HepG2 (cell line): ENCODE results near the gene UBE2I. TPM values are rescaled to one million over a fixed set of nuclear protein-coding genes. Genes with fewer than 3 reads are reported as not detected.

Experiments
- ATAC-seq: fragments of 200-7000 bp; cut with Tn5 transposase; 3 replicates; pipeline ENCODE4 v1.9.1; 2020; ENCODE audit warnings: mild to moderate bottlenecking, moderate library complexity
- BruUV-seq: library from RNA; stranded (reverse); fragments of 400-500 nt; replicated peaks from 2 replicates; lab custom pipeline; 2021; lab: Mats Ljungman, UMichigan
- CTCF ChIA-PET: fragments of 300-600 bp; formaldehyde crosslinking; extraction: SDS; loops from one replicate; lab custom pipeline; 2021; ENCODE audit warnings: low total read pairs, inconsistent platforms, low intra/inter-chr PET ratio; lab: Yijun Ruan, JAX
- POLR2A ChIA-PET: fragments of 350-600 bp; sonication (Branson Sonifier 250); formaldehyde crosslinking; loops from one replicate; lab custom pipeline; 2020; ENCODE audit warnings: antibody characterized with exemption, inconsistent platforms; lab: Yijun Ruan, JAX
- DNase-seq: peaks from one replicate; pipeline ENCODE4 v3.0.0-alpha.2; 2015; ENCODE audit warnings: low spot score
- FAIRE-seq: peaks from 3 replicates; lab custom pipeline; 2011; peaks lifted over from hg19 to GRCh38; lab: Jason Lieb, UNC
- H2AFZ ChIP-seq: one replicate; pipeline ENCODE4 v1.6.1; 2011; ENCODE audit warnings: low read length, inconsistent platforms
- H3K27ac ChIP-seq: fragments of 300-600 bp; 3 replicates; pipeline ENCODE4 v1.8.0; 2011; ENCODE audit warnings: mixed run types, mild to moderate bottlenecking, mixed read lengths, low read length, inconsistent platforms; ENCODE audit not compliant: insufficient read depth; ENCODE audit errors: extremely low read length
- H3K27me3 ChIP-seq, 2 experiments: fragments of 200-600 bp in 1 of 2; 2 replicates in 1 of 2; 3 replicates in 1 of 2; pipeline versions ENCODE4 v1.6.0 to v1.8.0; 2011; ENCODE audit warnings: low read length in 2 of 2, mild to moderate bottlenecking in 2 of 2, moderate library complexity in 2 of 2, inconsistent platforms in 1 of 2; ENCODE audit not compliant: insufficient read depth in 2 of 2, control insufficient read depth in 1 of 2
- H3K36me3 ChIP-seq, 2 experiments: fragments of 200-600 bp in 1 of 2; replicated peaks in 1 of 2; 2 replicates in 1 of 2; 3 replicates in 1 of 2; pipeline versions ENCODE4 v1.5.1 to v1.8.0; 2011; ENCODE audit warnings: low read length in 2 of 2, inconsistent platforms in 1 of 2; ENCODE audit not compliant: insufficient read depth in 2 of 2, control insufficient read depth in 1 of 2
- H3K4me1 ChIP-seq: 2 replicates; pipeline ENCODE4 v1.5.1; 2012; ENCODE audit warnings: low read length, inconsistent platforms; ENCODE audit not compliant: insufficient read depth
- H3K4me2 ChIP-seq: 2 replicates; pipeline ENCODE4 v1.6.0; 2011; ENCODE audit warnings: low read depth, low read length, inconsistent platforms
- H3K4me3 ChIP-seq, 3 experiments: fragments of 200-600 bp in 1 of 3; sonication (generic), shearing (Covaris generic) in 1 of 3; replicated peaks in 1 of 3; 2 replicates each; pipeline ENCODE4 v1.5.1; 2011 to 2016; ENCODE audit warnings: low read length in 3 of 3, inconsistent platforms in 2 of 3, low read depth in 2 of 3, mild to moderate bottlenecking in 2 of 3, control low read depth in 1 of 3, mixed read lengths in 1 of 3; ENCODE audit not compliant: insufficient read depth in 1 of 3
- H3K79me2 ChIP-seq: one replicate; pipeline ENCODE4 v1.6.1; 2011; ENCODE audit warnings: low read length, inconsistent platforms; ENCODE audit not compliant: insufficient read depth
- H3K9ac ChIP-seq: 2 replicates; pipeline ENCODE4 v1.6.0; 2011; ENCODE audit warnings: mild to moderate bottlenecking, low read depth, low read length, inconsistent platforms; ENCODE audit not compliant: insufficient read depth
- H3K9me3 ChIP-seq: 2 replicates; pipeline ENCODE4 v1.5.1; 2012; ENCODE audit warnings: mild to moderate bottlenecking, low read length
- H4K20me1 ChIP-seq: 2 replicates; pipeline ENCODE4 v1.6.0; 2011; ENCODE audit warnings: inconsistent platforms, mild to moderate bottlenecking, low read length, moderate library complexity; ENCODE audit not compliant: insufficient read depth
- ATF2 ChIP-seq: sonication (generic); formaldehyde crosslinking; IDR thresholded peaks from 2 replicates; pipeline ENCODE4 v1.4.0; 2020; ENCODE audit warnings: missing genetic modification reagents
- ATF5 ChIP-seq: sonication (generic); formaldehyde crosslinking; IDR thresholded peaks from 2 replicates; pipeline ENCODE4 v1.4.0; 2020; ENCODE audit warnings: mild to moderate bottlenecking, low read depth, missing genetic modification reagents
- ATF6 ChIP-seq: sonication (generic); formaldehyde crosslinking; conservative IDR thresholded peaks from 2 replicates; pipeline ENCODE4 v1.4.0; 2020; ENCODE audit warnings: missing genetic modification reagents
- CBX5 ChIP-seq: sonication (generic); formaldehyde crosslinking; IDR thresholded peaks from 2 replicates; pipeline ENCODE4 v1.4.0; 2020; ENCODE audit warnings: missing genetic modification reagents, borderline replicate concordance
- EED ChIP-seq: sonication (generic); formaldehyde crosslinking; IDR thresholded peaks from 2 replicates; pipeline ENCODE4 v1.5.0; 2020; ENCODE audit warnings: mild to moderate bottlenecking, missing genetic modification reagents
- HCFC1 ChIP-seq: fragments of 150-350 bp; IDR thresholded peaks from 2 replicates; pipeline ENCODE4 v1.6.1; 2014; ENCODE audit warnings: low read depth, low read length
- KLF16 ChIP-seq, 2 experiments: sonication (generic) in 1 of 2; formaldehyde crosslinking in 1 of 2; IDR thresholded peaks; 2 replicates each; pipeline versions ENCODE4 v1.6.1 to v1.8.0; 2016 to 2023; ENCODE audit warnings: missing genetic modification reagents in 2 of 2, missing compliant biosample characterization in 1 of 2
- ZMYM3 ChIP-seq: sonication (generic); formaldehyde crosslinking; IDR thresholded peaks from 2 replicates; pipeline ENCODE4 v1.5.1; 2020; ENCODE audit warnings: mild to moderate bottlenecking, missing genetic modification reagents
- ZNF335 ChIP-seq: sonication (generic); formaldehyde crosslinking; IDR thresholded peaks from 2 replicates; pipeline ENCODE4 v1.4.0; 2020; ENCODE audit warnings: missing genetic modification reagents
- ZNF556 ChIP-seq: sonication (generic); formaldehyde crosslinking; IDR thresholded peaks from 2 replicates; pipeline ENCODE4 v1.4.0; 2020; ENCODE audit warnings: mild to moderate bottlenecking, missing genetic modification reagents, borderline replicate concordance
- ZSCAN22 ChIP-seq: sonication (generic); formaldehyde crosslinking; IDR thresholded peaks from 2 replicates; pipeline ENCODE4 v1.4.0; 2020; ENCODE audit warnings: mild to moderate bottlenecking, missing genetic modification reagents
- WGBS: methylation state at CpG from one replicate; pipeline ENCODE4 v1.1.6; 2017; ENCODE audit warnings: low lambda C conversion rate; 5-methylcytosine and 5-hydroxymethylcytosine counted together
- in situ Hi-C: cut with HindIII; loops from 2 replicates; pipeline ENCODE4 v1.10.0; 2017; ENCODE audit warnings: low pct_unique_long_range_greater_than_20kb; ENCODE audit not compliant: extremely low pct_ligation_motif_present
- intact Hi-C: fragments of 100-400 bp; cut with micrococcal nuclease; formaldehyde crosslinking; loops from one replicate; pipeline ENCODE4 v1.10.0; 2022; ENCODE audit not compliant: unreplicated experiment
- polyA plus RNA-seq, 8 experiments: library from polyadenylated mRNA; depleted of rRNA in 3 of 8; stranded (reverse) in 7 of 8; unstranded in 1 of 8; fragments of >200 nt; fragmentation: Illumina TruSeq in 4 of 8; extraction: Trizol in 4 of 8; gene quantifications; 2 replicates each; pipeline versions ENCODE4 v1.2.1 to v1.2.3, GENCODE V29; 2011 to 2016; ENCODE audit warnings: low read depth in 4 of 8, missing spikeins in 1 of 8, mixed read lengths in 1 of 8; ENCODE audit not compliant: insufficient read depth in 1 of 8
- total RNA-seq, 5 experiments: library from RNA; depleted of rRNA; stranded (reverse); fragments of >200 nt; fragmentation: Illumina TruSeq; extraction: Trizol; gene quantifications; 2 replicates each; pipeline ENCODE4 v1.2.3, GENCODE V29; 2016; ENCODE audit warnings: low read depth in 1 of 5
- TF ChIP-seq, protein P1 (sequence below): sonication (generic); formaldehyde crosslinking; IDR thresholded peaks from 2 replicates; pipeline ENCODE4 v1.8.0; 2022; ENCODE audit warnings: mild to moderate bottlenecking, missing genetic modification reagents
- TF ChIP-seq, protein P2 (sequence below): fragments of 450-650 bp; IDR thresholded peaks from 2 replicates; pipeline ENCODE4 v1.6.1; 2016

The UBE2I gene
- total and polyA plus RNA-seq, 2 of the 13 experiments (the other 11 are each of a cell fraction or from before 2014, with no cell fraction given), result 75.8 to 98.9 TPM

DNA sequence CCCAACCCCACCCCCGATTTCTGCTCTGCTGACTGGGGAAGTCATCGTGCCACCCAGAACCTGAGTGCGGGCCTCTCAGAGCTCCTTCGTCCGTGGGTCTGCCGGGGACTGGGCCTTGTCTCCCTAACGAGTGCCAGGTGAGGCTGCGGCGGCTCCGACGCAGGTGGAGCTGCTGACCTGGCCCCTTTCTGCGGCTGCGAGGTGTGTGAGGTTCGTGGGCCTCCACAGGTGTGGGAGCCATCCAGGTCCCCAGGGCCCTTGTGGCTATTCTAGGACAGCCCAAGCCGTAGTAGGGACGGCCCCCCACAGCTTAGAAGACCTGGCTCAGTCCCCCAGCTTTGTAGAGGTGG lies 3.0 kb downstream of the UBE2I start:
- Histone ChIP-seq H2AFZ (no peak overlapping the region), H3K4me2 (peak overlapping the region; percentile 95), H3K4me3 (peak overlapping the region in 1 of 3 experiments; percentile 97; a peak in 2 of 6 replicates), H3K27ac (no peak overlapping the region), H3K27me3 (no peaks in the 10 kb centered on the region; a peak in 2 of 5 replicates), H3K4me1 (peaks cover 25% of the 10 kb centered on the region), H3K36me3 (peaks cover 28 to 53% of the 10 kb centered on the region in 2 experiments; a peak in 4 of 5 replicates), H3K9ac (peak overlapping the region; percentile 91; the same call in 1 of the 2 replicates), H4K20me1 (peaks cover 52% of the 10 kb centered on the region), H3K9me3 (no peaks in the 10 kb centered on the region), H3K79me2 (peaks cover 62% of the 10 kb centered on the region)
- no CpG with 5 or more reads among the region's 16 CpGs for WGBS
- CTCF ChIA-PET, result no interaction called here
- in situ Hi-C loops (no loop called here), intact Hi-C loops (no loop called here)
- FAIRE-seq, result no peak
- TF ChIP-seq, protein P1, sequence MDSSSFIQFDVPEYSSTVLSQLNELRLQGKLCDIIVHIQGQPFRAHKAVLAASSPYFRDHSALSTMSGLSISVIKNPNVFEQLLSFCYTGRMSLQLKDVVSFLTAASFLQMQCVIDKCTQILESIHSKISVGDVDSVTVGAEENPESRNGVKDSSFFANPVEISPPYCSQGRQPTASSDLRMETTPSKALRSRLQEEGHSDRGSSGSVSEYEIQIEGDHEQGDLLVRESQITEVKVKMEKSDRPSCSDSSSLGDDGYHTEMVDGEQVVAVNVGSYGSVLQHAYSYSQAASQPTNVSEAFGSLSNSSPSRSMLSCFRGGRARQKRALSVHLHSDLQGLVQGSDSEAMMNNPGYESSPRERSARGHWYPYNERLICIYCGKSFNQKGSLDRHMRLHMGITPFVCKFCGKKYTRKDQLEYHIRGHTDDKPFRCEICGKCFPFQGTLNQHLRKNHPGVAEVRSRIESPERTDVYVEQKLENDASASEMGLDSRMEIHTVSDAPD (CRISPR knock-in tag), result no peak
- TF ChIP-seq, protein P2, sequence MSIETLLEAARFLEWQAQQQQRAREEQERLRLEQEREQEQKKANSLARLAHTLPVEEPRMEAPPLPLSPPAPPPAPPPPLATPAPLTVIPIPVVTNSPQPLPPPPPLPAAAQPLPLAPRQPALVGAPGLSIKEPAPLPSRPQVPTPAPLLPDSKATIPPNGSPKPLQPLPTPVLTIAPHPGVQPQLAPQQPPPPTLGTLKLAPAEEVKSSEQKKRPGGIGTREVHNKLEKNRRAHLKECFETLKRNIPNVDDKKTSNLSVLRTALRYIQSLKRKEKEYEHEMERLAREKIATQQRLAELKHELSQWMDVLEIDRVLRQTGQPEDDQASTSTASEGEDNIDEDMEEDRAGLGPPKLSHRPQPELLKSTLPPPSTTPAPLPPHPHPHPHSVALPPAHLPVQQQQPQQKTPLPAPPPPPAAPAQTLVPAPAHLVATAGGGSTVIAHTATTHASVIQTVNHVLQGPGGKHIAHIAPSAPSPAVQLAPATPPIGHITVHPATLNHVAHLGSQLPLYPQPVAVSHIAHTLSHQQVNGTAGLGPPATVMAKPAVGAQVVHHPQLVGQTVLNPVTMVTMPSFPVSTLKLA, result no peak
- no peak for TF ChIP-seq KLF16 (CRISPR knock-in tag; IDR thresholded peaks at IDR 0.05)
- no peak for TF ChIP-seq ATF6 (CRISPR knock-in tag)
- TF ChIP-seq ZMYM3 (CRISPR knock-in tag), result no peak
- TF ChIP-seq ATF2, result no peak
- TF ChIP-seq HCFC1, result no peak
- no peak for TF ChIP-seq ZSCAN22
- no peak for TF ChIP-seq CBX5 (CRISPR knock-in tag)
- no peak for TF ChIP-seq EED
- TF ChIP-seq ZNF556 (CRISPR knock-in tag), result no peak
- TF ChIP-seq ZNF335 (CRISPR knock-in tag), result no peak
- TF ChIP-seq ATF5, result no peak
- DNase-seq, result no peak
- ATAC-seq, result no peak
- POLR2A ChIA-PET, result no interaction called here
- no TSS peak for BruUV-seq
